ENCODE data around the gene RANBP9. TPM values are rescaled to one million over a fixed set of nuclear protein-coding genes. Genes with fewer than 3 reads are reported as not detected.

RANBP9 gene
- total and polyA plus RNA-seq, 9 of the 15 experiments (the other 6 are each of a cell fraction or from before 2014, with no cell fraction given) = 27.5 to 130 (median 61.5) TPM

DNA sequence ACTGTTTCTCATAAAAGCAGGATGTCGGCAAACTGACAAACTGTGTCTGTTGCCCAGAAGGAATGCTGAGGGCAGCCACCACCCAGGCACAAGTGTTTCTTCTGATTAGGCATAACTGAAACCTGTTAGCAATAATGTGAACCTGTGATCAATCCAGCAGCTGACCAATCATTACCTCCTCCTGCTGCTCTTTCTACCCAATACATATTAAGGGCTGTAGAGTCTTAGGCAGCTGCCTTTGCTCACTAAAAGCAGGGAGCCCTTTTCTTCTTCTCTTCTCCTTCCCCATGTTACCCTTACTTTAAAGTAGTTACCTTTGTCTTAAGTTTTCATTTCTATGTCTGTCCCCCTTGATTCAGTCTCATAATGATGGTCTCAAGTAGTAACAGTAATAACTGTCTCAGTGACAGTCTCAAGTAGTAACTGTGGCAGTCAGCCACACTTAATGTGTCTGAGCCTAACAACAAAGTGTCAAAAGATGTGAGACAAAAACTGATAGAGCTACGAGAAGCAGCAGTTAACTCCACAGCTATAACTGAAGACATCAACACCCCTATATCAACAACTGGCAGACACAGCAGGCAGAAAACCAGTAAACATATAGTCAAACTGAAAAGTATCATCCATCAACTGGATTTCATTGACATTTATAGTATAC, 37.0 kb downstream of the RANBP9 start (continued):
- TF ChIP-seq TCF3 (CRISPR knock-in tag; IDR thresholded peaks at IDR 0.05) (0 out of 2 replicates have a peak, but pooled peaks have one; percentile 20), COPS2 (conservative IDR thresholded peaks at IDR 0.05) (no peak), TCFL5 (CRISPR knock-in tag; conservative IDR thresholded peaks at IDR 0.05) (no peak), ZNF717 (CRISPR knock-in tag; IDR thresholded peaks at IDR 0.05) (no peak), EP400 (IDR thresholded peaks at IDR 0.05) (no peak; the same call in 1 of the 2 replicates), ZNF436 (CRISPR knock-in tag; IDR thresholded peaks at IDR 0.05) (0 out of 2 replicates have a peak, but pooled peaks have one; percentile 53), MED1 (CRISPR knock-in tag; IDR thresholded peaks at IDR 0.05; ENCODE audit: borderline replicate concordance) (no peak), DMBX1 (CRISPR knock-in tag; IDR thresholded peaks at IDR 0.05; ENCODE audit: borderline replicate concordance) (peak; percentile 65; the same call in 1 of the 2 replicates), ZNF551 (CRISPR knock-in tag; IDR thresholded peaks at IDR 0.05) (no peak), SETDB1 (IDR thresholded peaks at IDR 0.05; ENCODE audit: low read length) (no peak), CBX3 (IDR thresholded peaks at IDR 0.05; ENCODE audit: borderline replicate concordance in 1 of 2, low read length in 2 of 2) (0 out of 3 replicates have a peak, but pooled peaks of 1 of the 2 experiments have one; percentile 39), NEUROD1 (IDR thresholded peaks at IDR 0.05; ENCODE audit: borderline replicate concordance, low read depth, low read length, partially characterized antibody) (no peak), CAMTA2 (CRISPR knock-in tag; conservative IDR thresholded peaks at IDR 0.05) (no peak), BMI1 (IDR thresholded peaks at IDR 0.05; ENCODE audit: low read length) (no peak), ETV1 (tag; conservative IDR thresholded peaks at IDR 0.05; ENCODE audit: low read depth) (peak; percentile 15; the same call in 1 of the 2 replicates)
- TF ChIP-seq, protein P1, sequence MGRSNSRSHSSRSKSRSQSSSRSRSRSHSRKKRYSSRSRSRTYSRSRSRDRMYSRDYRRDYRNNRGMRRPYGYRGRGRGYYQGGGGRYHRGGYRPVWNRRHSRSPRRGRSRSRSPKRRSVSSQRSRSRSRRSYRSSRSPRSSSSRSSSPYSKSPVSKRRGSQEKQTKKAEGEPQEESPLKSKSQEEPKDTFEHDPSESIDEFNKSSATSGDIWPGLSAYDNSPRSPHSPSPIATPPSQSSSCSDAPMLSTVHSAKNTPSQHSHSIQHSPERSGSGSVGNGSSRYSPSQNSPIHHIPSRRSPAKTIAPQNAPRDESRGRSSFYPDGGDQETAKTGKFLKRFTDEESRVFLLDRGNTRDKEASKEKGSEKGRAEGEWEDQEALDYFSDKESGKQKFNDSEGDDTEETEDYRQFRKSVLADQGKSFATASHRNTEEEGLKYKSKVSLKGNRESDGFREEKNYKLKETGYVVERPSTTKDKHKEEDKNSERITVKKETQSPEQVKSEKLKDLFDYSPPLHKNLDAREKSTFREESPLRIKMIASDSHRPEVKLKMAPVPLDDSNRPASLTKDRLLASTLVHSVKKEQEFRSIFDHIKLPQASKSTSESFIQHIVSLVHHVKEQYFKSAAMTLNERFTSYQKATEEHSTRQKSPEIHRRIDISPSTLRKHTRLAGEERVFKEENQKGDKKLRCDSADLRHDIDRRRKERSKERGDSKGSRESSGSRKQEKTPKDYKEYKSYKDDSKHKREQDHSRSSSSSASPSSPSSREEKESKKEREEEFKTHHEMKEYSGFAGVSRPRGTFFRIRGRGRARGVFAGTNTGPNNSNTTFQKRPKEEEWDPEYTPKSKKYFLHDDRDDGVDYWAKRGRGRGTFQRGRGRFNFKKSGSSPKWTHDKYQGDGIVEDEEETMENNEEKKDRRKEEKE (IDR thresholded peaks at IDR 0.05; ENCODE audit: borderline replicate concordance in 1 of 2, control insufficient read depth in 1 of 2, low read depth in 2 of 2, low read length in 1 of 2) = peak in 1 of 2 experiments; percentile 49; a peak in 1 of 4 replicates
- TF ChIP-seq, protein P2, sequence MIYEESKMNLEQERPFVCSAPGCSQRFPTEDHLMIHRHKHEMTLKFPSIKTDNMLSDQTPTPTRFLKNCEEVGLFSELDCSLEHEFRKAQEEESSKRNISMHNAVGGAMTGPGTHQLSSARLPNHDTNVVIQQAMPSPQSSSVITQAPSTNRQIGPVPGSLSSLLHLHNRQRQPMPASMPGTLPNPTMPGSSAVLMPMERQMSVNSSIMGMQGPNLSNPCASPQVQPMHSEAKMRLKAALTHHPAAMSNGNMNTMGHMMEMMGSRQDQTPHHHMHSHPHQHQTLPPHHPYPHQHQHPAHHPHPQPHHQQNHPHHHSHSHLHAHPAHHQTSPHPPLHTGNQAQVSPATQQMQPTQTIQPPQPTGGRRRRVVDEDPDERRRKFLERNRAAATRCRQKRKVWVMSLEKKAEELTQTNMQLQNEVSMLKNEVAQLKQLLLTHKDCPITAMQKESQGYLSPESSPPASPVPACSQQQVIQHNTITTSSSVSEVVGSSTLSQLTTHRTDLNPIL (CRISPR knock-in tag; IDR thresholded peaks at IDR 0.05) = no peak
- TF ChIP-seq, protein P3, sequence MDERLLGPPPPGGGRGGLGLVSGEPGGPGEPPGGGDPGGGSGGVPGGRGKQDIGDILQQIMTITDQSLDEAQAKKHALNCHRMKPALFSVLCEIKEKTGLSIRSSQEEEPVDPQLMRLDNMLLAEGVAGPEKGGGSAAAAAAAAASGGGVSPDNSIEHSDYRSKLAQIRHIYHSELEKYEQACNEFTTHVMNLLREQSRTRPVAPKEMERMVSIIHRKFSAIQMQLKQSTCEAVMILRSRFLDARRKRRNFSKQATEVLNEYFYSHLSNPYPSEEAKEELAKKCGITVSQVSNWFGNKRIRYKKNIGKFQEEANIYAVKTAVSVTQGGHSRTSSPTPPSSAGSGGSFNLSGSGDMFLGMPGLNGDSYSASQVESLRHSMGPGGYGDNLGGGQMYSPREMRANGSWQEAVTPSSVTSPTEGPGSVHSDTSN (CRISPR knock-in tag; IDR thresholded peaks at IDR 0.05; ENCODE audit: low read depth) = no peak
- TF ChIP-seq, protein P3 (tag; conservative IDR thresholded peaks at IDR 0.05; ENCODE audit: low read depth) = peak; percentile 72

Measured in K562 (cell line).